Activated T-cell treated with anti-CD3 and anti-CD28 coated beads, Interleukin-2, amount 50 U/mL, for 72 hours (primary cell): Measurements from ENCODE around the gene POLR3E. TPM values are rescaled to one million over a fixed set of nuclear protein-coding genes. Genes with fewer than 3 reads are reported as not detected.

ENCODE experiments used
- ATAC-seq, 2 donors: fragments of 150-1000 bp; cut with Tn5 transposase; replicated peaks in 1 of 2; 2 replicates each; pipeline ENCODE4 v1.10.0; 2021; ENCODE audit warnings: moderate library complexity in 2 of 2, mild to moderate bottlenecking in 1 of 2
- DNase-seq, 2 donors: peaks; one replicate each; pipeline ENCODE4 v3.0.0; 2021 to 2022; ENCODE audit warnings: mixed read lengths in 1 of 2
- H3K27ac Mint-ChIP-seq: one replicate; pipeline ENCODE4 v1.8.0; 2022; ENCODE audit warnings: mild to moderate bottlenecking, moderate library complexity, mixed read lengths
- H3K27me3 Mint-ChIP-seq: one replicate; pipeline ENCODE4 v1.8.0; 2022; ENCODE audit warnings: low read depth, mixed read lengths
- H3K36me3 Mint-ChIP-seq, 2 donors: one replicate each; pipeline ENCODE4 v1.8.0; 2022; ENCODE audit warnings: mixed read lengths in 2 of 2, mild to moderate bottlenecking in 1 of 2; ENCODE audit not compliant: insufficient read depth in 2 of 2
- H3K4me1 Mint-ChIP-seq: one replicate; pipeline ENCODE4 v1.8.0; 2022; ENCODE audit warnings: low read depth, mixed read lengths
- H3K4me3 Mint-ChIP-seq, 2 donors: one replicate each; pipeline ENCODE4 v1.8.0; 2022; ENCODE audit warnings: mild to moderate bottlenecking in 2 of 2, mixed read lengths in 2 of 2, moderate library complexity in 2 of 2
- H3K9me3 Mint-ChIP-seq, 2 donors: one replicate each; pipeline ENCODE4 v1.8.0; 2022; ENCODE audit warnings: mixed read lengths in 2 of 2
- total RNA-seq, 2 donors: library from RNA; stranded (reverse); gene quantifications; one replicate each; pipeline ENCODE4 v1.2.3, GENCODE V29; 2022

POLR3E gene
- total RNA-seq, 2 donors from 2014 or later, result 57.5 to 59.5 TPM

DNA sequence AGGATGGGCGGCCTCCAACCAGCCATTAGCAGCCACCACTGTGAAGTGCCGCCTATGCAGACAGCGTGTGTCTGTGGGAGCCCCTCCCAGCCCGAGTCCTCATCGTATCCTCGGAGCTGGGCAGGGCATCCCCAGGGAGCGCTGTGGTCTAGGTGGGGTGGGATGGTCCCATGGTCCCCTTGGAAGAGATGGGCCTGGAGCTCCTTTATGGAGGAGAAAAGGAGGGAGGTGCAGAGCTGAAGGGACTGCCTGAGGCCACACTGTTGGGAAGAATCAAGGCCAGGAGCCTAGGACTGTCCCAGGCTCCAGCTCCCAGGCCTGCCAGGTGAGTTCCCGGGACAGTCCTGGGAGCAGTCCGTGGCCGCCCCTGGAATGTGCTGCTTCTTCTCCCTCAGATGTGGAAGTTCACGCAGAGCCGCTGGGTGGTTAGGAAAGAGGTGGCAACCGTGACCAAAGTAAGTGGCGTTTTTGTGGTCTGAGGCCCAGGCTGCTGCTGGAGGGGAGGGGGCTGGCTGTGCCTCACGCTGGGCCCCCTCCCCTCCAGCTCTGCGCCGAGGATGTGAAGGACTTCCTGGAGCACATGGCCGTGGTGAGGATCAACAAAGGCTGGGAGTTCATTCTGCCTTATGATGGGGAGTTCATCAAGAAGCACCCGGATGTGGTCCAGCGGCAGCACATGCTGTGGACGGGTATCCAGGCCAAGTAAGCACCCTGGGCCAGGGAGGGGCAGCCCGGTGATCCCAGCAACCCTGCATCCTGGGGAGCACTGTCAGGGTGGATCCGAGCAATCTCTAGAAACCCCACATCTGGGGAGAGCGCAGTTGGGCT lies 27.0 kb downstream of the POLR3E start:
- Mint-ChIP-seq H3K27me3 (no peaks in the 10 kb centered on the region), H3K27ac (no peak overlapping the region), H3K9me3 (no peaks in the 10 kb centered on the region), H3K36me3 (peaks cover 4 to 11% of the 10 kb centered on the region in 2 donors), H3K4me1 (peaks cover 4% of the 10 kb centered on the region), H3K4me3 (no peak overlapping the region)
- DNase-seq (no peak), ATAC-seq (no peak)

DNA sequence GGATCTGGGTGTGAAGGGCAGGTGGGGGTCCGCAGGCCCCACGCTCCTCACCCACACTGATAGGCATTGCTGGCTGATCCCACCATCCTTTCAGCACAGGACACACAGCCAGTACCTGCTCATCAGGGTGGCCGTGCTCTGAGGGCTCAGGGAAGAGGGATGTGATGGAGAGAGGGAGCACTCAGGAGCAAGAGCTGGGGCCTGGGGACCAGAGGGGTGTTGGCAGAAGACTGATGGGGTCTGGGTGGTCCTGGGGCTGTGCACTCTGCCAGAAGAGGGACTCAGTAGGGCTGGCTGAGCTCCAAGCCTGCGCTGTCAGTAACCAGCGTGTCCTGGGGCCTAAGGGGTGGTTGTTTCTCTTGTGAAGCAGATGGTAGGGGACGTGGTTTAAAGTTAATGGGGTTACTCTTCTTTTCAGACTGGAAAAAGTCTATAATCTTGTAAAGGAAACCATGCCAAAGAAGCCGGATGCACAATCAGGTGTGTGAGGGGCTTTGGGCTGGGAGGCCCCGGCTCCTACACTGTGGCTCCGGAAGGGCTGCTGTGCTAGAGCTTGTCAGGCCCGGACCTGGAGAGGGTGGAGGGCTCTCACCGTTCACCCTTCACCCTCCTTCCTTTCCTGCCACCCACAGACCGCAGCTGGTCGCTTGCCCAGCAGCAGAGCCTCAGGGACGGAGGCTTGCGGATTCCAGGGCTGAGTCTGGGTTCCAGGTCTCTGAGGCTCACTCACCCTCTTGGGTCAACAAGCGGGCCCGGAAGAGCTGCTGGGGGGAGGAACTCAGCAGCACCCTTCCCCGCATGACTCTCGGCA lies 27.8 kb downstream of the POLR3E start:
- H3K27ac Mint-ChIP-seq, result peak overlapping the region; percentile 32
- peaks cover 7% of the 10 kb centered on the region for H3K4me1 Mint-ChIP-seq
- H3K27me3 Mint-ChIP-seq, result no peaks in the 10 kb centered on the region
- H3K4me3 Mint-ChIP-seq, result no peak overlapping the region
- DNase-seq (no peak), ATAC-seq (no peak)
- peaks cover 4 to 13% of the 10 kb centered on the region in 2 donors for H3K36me3 Mint-ChIP-seq
- H3K9me3 Mint-ChIP-seq, result no peaks in the 10 kb centered on the region

DNA sequence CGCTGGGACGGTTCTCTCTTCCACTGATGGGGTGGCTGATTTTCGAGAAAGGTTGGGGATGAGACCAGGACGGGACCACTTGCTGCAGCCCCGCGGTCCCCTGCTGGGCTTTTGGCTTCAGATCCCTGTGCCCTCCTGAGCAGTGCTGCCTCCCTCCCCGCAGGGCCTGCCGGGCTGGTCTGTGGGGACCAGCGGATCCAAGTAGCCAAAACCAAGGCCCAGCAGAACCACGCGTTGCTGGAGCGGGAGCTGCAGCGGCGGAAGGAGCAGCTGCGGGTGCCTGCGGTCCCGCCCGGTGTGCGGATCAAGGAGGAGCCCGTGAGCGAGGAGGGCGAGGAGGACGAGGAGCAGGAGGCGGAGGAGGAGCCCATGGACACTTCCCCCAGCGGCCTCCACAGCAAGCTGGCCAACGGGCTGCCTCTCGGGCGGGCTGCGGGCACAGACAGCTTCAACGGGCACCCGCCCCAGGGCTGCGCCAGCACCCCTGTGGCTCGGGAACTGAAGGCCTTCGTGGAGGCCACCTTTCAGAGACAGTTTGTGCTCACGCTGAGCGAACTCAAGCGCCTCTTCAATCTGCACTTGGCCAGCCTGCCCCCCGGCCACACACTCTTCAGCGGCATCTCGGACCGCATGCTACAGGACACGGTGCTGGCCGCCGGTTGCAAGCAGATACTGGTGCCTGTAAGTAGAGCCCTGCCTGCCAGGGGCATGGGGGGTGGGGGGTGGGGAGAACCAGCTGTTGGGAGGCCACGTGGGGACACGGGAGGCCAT lies 28.6 kb downstream of the POLR3E start:
- Mint-ChIP-seq H3K9me3 (no peaks in the 10 kb centered on the region), H3K36me3 (peaks cover 7 to 14% of the 10 kb centered on the region in 2 donors), H3K27ac (no peak overlapping the region), H3K4me3 (no peak overlapping the region), H3K4me1 (peaks cover 10% of the 10 kb centered on the region), H3K27me3 (no peaks in the 10 kb centered on the region)
- no peak for ATAC-seq
- no peak for DNase-seq

DNA sequence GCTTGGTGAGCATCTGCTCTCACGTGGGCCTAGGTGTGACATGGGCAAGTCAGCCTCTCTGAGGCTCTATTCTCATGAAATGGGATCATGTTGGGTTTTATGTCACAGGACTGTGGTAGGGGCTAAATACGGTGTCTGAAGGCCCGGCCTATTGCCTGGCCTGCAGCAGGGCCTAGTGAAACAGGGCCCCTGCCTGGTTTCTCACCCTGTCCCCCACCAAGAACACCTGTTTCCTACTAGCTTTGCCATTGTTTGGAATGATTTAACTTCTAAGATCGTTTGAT lies 29.1 kb downstream of the POLR3E start:
- Mint-ChIP-seq H3K4me1 (peaks cover 10% of the 10 kb centered on the region), H3K9me3 (no peaks in the 10 kb centered on the region), H3K4me3 (no peak overlapping the region), H3K27me3 (no peaks in the 10 kb centered on the region), H3K36me3 (peaks cover 6 to 10% of the 10 kb centered on the region in 2 donors), H3K27ac (no peak overlapping the region)
- DNase-seq, result no peak
- ATAC-seq, result no peak

DNA sequence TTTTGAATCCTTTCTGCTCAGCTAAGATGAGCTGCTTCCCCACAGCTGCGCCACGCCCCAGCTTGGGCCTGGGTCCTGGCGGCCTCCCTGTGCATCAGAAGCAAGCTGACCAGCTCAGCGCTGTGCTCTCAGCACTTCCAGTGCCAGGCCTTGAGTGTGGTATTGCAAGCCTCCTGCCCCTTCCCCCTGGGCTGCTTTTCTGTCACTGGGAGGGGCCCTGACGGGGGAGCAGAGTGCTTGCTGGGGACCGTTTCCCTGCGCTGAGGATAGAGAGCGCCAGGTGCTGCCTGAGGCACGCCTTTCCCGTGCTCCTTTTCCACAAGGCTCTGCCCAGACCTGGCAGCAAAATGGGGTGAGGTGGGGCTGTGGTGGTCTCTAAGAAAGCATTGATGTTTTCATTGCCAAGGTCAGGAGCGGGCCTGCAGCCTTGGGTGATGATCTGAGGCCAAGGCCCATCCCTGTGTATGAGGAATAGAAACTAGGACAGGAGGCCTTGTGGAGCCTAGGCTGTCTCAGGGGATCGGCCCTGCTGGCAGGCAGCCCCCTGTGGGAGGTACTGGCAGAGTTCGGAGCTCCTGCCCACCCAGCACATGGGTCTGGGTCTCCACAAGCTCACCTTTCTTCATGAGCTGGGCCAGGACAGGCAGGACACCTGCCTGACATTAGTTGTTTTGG lies 29.7 kb downstream of the POLR3E start:
- no peak overlapping the region for H3K27ac Mint-ChIP-seq
- H3K9me3 Mint-ChIP-seq, result no peaks in the 10 kb centered on the region
- peaks cover 8 to 15% of the 10 kb centered on the region in 2 donors for H3K36me3 Mint-ChIP-seq
- H3K27me3 Mint-ChIP-seq, result no peaks in the 10 kb centered on the region
- no peak overlapping the region for H3K4me3 Mint-ChIP-seq
- ATAC-seq (no peak), DNase-seq (no peak)
- peaks cover 10% of the 10 kb centered on the region for H3K4me1 Mint-ChIP-seq

DNA sequence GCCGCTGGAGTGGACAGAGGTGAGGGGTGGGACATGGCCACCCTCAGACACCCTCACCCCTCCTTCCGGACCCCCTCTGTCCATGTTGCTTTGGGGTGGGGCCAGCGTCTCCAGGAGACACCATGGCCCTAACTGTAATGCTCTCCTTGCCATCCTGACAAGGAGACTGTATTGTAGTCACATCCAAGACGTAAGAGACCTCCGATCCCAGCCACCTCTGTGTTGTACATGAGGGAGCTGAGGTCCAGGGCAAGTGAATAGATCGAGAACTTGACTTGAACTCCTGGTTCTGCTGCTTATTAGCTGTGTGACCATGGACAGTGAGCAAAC lies 30.2 kb downstream of the POLR3E start:
- Mint-ChIP-seq H3K36me3 (peaks cover 10 to 16% of the 10 kb centered on the region in 2 donors), H3K27me3 (no peaks in the 10 kb centered on the region), H3K4me3 (no peak overlapping the region), H3K4me1 (peaks cover 10% of the 10 kb centered on the region), H3K27ac (no peak overlapping the region), H3K9me3 (no peaks in the 10 kb centered on the region)
- no peak for ATAC-seq
- DNase-seq, result no peak

DNA sequence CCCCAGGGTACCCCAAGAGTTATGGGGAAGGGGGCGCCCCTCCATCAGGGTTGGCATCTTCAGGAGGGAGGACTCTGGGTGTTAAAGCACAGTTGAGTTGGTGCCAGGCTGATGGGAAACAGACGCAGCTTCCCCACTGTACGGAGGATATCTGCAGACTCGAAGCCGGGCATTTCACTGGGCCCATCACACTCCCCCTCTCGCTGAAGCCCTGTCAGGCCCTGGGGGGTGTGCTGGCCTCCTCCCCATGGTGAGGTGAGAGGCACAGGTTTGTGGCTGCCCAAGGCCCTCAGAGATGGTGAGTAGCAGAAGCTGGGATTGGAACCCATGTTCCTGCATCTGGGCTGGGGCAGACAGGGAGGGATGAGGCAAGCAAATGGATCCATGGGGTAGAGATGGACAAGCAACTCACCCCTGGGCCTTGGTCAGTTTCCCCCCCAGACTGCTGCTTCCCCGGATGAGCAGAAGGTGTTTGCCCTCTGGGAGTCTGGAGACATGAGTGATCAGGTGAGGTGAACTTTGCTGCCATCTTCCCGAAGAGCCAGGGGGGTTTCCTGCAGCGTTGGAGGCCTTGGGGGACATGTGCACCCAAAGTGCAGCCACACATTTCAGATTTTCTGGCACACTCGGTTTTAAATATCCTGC lies 31.0 kb downstream of the POLR3E start:
- ATAC-seq (no peak), DNase-seq (no peak)
- Mint-ChIP-seq H3K4me3 (no peak overlapping the region), H3K9me3 (no peaks in the 10 kb centered on the region), H3K27me3 (no peaks in the 10 kb centered on the region), H3K4me1 (peaks cover 10% of the 10 kb centered on the region), H3K27ac (no peak overlapping the region), H3K36me3 (peaks cover 10 to 19% of the 10 kb centered on the region in 2 donors)

DNA sequence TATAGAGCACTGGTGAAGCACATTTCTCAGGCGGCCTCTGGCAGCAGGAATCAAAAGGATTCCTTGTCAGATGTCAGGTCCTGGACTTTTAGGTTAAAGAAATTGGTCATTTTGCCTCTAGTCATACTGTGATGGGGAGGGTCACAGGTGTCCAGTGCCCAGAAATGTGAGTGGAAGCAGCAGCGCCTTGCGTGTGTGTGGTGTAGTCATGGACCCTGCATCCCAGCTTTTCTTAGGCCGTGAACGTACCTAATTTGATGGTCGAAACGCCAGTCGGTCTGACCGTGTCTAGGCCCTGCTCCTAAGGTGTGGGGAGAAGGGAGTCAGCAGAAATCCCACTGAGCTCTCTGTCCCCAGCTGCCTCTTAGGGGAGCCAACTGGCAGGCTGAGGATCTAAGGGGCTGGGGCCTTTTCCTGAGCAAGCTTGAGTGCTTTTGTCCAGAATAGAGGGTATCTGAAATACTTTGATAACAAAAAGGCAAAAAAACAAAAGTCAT lies 32.0 kb downstream of the POLR3E start:
- DNase-seq (no peak), ATAC-seq (no peak)
- H3K4me1 Mint-ChIP-seq, result peaks cover 5% of the 10 kb centered on the region
- H3K4me3 Mint-ChIP-seq, result no peak overlapping the region
- H3K36me3 Mint-ChIP-seq, result peaks cover 13 to 25% of the 10 kb centered on the region in 2 donors
- H3K27me3 Mint-ChIP-seq, result no peaks in the 10 kb centered on the region
- no peaks in the 10 kb centered on the region for H3K9me3 Mint-ChIP-seq
- no peak overlapping the region for H3K27ac Mint-ChIP-seq

DNA sequence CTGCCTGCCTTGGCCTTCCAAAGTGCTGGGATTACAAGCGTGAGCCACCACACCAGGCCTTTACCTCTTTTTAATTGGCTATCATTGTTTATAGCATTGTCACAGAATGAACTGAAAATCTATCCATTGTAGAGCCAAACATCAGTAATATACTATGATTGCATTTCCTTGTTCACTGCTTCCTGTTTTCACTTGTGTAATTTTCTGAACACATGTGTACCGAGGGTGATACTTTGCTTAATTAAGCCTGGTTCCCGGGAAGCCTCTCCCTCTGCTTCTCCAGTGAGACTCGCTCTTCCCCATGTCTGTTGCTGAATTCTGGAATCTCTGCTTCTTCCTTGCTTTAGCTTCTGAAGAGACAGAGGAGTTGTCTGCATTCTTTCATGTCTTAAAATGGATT lies 33.1 kb downstream of the POLR3E start:
- peaks cover 18 to 32% of the 10 kb centered on the region in 2 donors for H3K36me3 Mint-ChIP-seq
- H3K4me3 Mint-ChIP-seq, result no peak overlapping the region

DNA sequence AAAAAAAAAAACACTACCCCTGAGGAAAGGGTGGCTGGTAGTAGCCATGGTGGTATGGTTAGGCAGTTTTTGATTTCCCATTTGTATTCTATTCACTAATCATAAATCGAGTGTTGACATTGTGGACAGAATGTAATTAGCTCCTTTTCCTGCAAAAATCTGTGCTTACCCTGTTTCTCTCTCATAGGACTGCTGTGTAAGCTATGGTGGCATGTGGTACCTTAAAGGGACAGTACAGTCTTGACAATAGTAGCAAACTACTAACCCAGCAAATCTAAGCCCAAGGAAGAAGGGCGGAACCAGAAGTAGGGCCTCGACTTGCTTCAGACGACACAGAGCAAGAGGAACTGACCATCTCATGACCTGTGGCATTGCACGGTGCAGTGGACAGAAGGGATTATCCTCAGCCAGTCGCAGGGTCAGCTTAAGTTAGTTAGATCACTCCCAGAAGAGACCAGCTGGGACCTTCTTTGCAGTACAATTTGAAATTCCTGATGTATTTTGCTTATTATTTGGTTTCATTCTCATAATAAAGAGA lies 36.3 kb downstream of the POLR3E start:
- H3K36me3 Mint-ChIP-seq, result peaks cover 37 to 55% of the 10 kb centered on the region in 2 donors
- no peak overlapping the region for H3K27ac Mint-ChIP-seq
- DNase-seq (no peak), ATAC-seq (no peak)
- H3K9me3 Mint-ChIP-seq, result peaks cover 7 to 18% of the 10 kb centered on the region in 2 donors
- peaks cover 14% of the 10 kb centered on the region for H3K4me1 Mint-ChIP-seq
- H3K27me3 Mint-ChIP-seq, result no peaks in the 10 kb centered on the region
- H3K4me3 Mint-ChIP-seq, result no peak overlapping the region

More for the DNA sequence above, 33.1 kb downstream of the POLR3E start:
- H3K4me1 Mint-ChIP-seq, result peaks cover 5% of the 10 kb centered on the region
- no peaks in the 10 kb centered on the region for H3K27me3 Mint-ChIP-seq
- DNase-seq (no peak), ATAC-seq (no peak)
- no peaks in the 10 kb centered on the region for H3K9me3 Mint-ChIP-seq
- peak overlapping the region; percentile 83 for H3K27ac Mint-ChIP-seq

DNA sequence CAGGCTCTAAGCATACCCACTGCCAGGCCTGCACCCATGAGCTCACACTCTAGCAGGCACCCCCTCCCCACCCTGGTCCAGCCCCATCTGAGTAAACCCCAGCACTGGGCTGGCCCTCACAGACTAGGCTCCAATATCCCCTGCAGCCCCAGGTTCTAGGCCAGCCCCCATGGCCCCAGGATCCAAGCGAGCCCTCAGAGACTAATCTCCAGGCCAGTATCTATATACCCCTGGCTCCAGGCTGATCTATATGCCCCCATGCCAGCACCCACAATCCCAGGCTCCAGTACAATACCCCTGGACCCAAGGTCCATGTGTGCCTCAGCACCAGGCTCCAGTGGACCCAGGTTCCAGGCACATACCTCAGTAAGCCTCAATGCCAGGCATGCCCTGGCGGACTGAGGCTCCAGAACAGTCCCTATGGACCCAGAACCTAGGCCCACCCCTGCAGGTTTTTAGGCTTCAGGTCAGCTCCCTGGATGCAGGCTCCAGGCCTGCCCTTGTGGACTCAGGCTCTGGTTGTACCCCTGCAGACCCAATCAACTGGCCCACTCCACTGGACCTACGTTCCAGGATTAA lies 38.5 kb downstream of the POLR3E start:
- no peak overlapping the region for H3K27ac Mint-ChIP-seq

DNA sequence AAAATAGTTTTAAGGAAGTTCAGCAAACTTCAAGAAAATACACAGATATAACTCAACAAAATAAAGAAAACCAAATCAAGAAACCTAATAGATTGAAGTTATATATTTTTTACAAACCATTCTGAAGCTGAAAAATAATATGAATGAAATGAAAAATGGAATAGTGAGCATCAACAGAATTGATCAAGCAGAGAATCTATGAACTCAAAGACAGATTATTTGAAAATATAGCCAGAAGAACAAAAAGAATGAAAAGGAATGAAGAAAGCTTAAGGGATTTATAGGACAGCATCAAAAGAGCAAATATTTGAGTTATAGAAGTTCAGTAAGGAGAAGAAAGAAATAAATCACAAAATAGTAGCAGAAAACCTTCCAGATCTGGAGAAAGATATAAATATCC lies 39.4 kb downstream of the POLR3E start:
- H3K4me3 Mint-ChIP-seq, result no peak overlapping the region
- ATAC-seq (no peak), DNase-seq (no peak)
- H3K27ac Mint-ChIP-seq, result peak overlapping the region; percentile 52
- H3K36me3 Mint-ChIP-seq, result peaks cover 45 to 63% of the 10 kb centered on the region in 2 donors
- H3K9me3 Mint-ChIP-seq, result peaks cover 10 to 25% of the 10 kb centered on the region in 2 donors
- H3K4me1 Mint-ChIP-seq, result peaks cover 9% of the 10 kb centered on the region
- no peaks in the 10 kb centered on the region for H3K27me3 Mint-ChIP-seq

More for the DNA sequence above, 38.5 kb downstream of the POLR3E start:
- peaks cover 9% of the 10 kb centered on the region for H3K4me1 Mint-ChIP-seq
- ATAC-seq, result no peak
- peaks cover 41 to 66% of the 10 kb centered on the region in 2 donors for H3K36me3 Mint-ChIP-seq
- no peak for DNase-seq
- no peak overlapping the region for H3K4me3 Mint-ChIP-seq
- no peaks in the 10 kb centered on the region for H3K27me3 Mint-ChIP-seq
- H3K9me3 Mint-ChIP-seq, result peaks cover 10 to 25% of the 10 kb centered on the region in 2 donors
